Common myeloid progenitor, CD34-positive (primary cell): ENCODE results near the gene RAPGEF2.

Source experiments
- CTCF ChIA-PET: fragments of 350-600 bp; sonication (Branson Sonifier 250); formaldehyde crosslinking; loops from one replicate; lab custom pipeline; 2021; ENCODE audit warnings: antibody characterized with exemption; lab: Charles Lee
- POLR2A ChIA-PET: fragments of 350-600 bp; sonication (Branson Sonifier 250); formaldehyde crosslinking; loops from one replicate; lab custom pipeline; 2021; ENCODE audit warnings: antibody characterized with exemption; lab: Charles Lee
- DNase-seq, 3 donors: peaks; one replicate each; pipeline versions ENCODE4 v3.0.0 to v3.0.0-alpha.2; 2013
- H3K27ac ChIP-seq, 2 experiments: 1 replicate in 1 of 2; 2 replicates in 1 of 2; pipeline ENCODE4 v1.7.0; 2013; ENCODE audit warnings: inconsistent platforms in 2 of 2, low read length in 2 of 2, mild to moderate bottlenecking in 2 of 2, low read depth in 1 of 2, moderate library complexity in 1 of 2; ENCODE audit not compliant: severe bottlenecking in 2 of 2, insufficient read depth in 1 of 2, poor library complexity in 1 of 2
- H3K27me3 ChIP-seq, 5 experiments: replicated peaks in 2 of 5; 1 replicate in 3 of 5; 2 replicates in 2 of 5; pipeline versions ENCODE4 v1.6.1 to v1.7.0; 2013; ENCODE audit warnings: low read length in 4 of 5, mild to moderate bottlenecking in 2 of 5, moderate library complexity in 2 of 5, inconsistent platforms in 1 of 5; ENCODE audit not compliant: insufficient read depth in 5 of 5, control insufficient read depth in 4 of 5
- H3K36me3 ChIP-seq, 4 experiments: 1 replicate in 2 of 4; 2 replicates in 2 of 4; pipeline versions ENCODE4 v1.6.1 to v1.7.0; 2013; ENCODE audit warnings: low read length in 3 of 4, control low read depth in 1 of 4, mild to moderate bottlenecking in 1 of 4; ENCODE audit not compliant: control insufficient read depth in 4 of 4, insufficient read depth in 4 of 4
- H3K4me1 ChIP-seq, 4 experiments: 1 replicate in 3 of 4; 2 replicates in 1 of 4; pipeline versions ENCODE4 v1.6.1 to v1.7.1; 2013; ENCODE audit warnings: low read length in 3 of 4, mild to moderate bottlenecking in 3 of 4, control low read depth in 1 of 4, inconsistent platforms in 1 of 4, moderate library complexity in 1 of 4; ENCODE audit not compliant: control insufficient read depth in 4 of 4, insufficient read depth in 4 of 4; ENCODE audit errors: control extremely low read depth in 1 of 4
- H3K4me3 ChIP-seq, 7 experiments: 1 replicate in 4 of 7; 2 replicates in 3 of 7; pipeline versions ENCODE4 v1.5.1 to v1.7.0; 2013; ENCODE audit warnings: mild to moderate bottlenecking in 7 of 7, low read length in 6 of 7, moderate library complexity in 6 of 7, inconsistent platforms in 2 of 7, low read depth in 2 of 7, control low read depth in 1 of 7; ENCODE audit not compliant: insufficient read depth in 4 of 7, control insufficient read depth in 1 of 7; ENCODE audit errors: extremely low read depth in 1 of 7
- H3K9me3 ChIP-seq, 5 experiments: 1 replicate in 4 of 5; 2 replicates in 1 of 5; pipeline versions ENCODE4 v1.6.1 to v1.7.1; 2013; ENCODE audit warnings: low read length in 4 of 5, mild to moderate bottlenecking in 2 of 5, inconsistent platforms in 1 of 5, low read depth in 1 of 5, moderate library complexity in 1 of 5; ENCODE audit not compliant: control insufficient read depth in 4 of 5, insufficient read depth in 2 of 5; ENCODE audit errors: control extremely low read depth in 1 of 5
- WGBS: methylation state at CpG from one replicate; pipeline ENCODE4 v1.1.5; 2013; ENCODE audit not compliant: insufficient coverage; 5-methylcytosine and 5-hydroxymethylcytosine counted together

The RAPGEF2 gene

DNA sequence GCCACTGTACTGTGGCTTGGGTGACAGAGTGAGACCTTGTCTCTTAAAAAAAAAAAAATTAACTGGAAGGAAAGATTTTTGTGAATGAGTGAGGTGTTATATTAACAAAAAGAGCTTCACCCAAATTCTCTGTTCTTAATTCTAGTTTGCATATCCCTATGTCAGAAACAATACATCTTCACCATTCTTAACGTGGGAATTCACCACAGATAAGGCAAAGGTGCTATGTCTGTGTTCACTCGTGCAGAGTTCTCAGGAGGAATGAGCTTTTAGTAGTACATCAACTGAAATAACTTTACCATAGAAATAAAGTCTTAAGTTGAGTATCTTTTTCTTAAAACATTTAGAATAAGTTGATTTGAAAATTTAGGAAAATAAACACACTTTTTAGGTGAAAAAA is 135.1 kb downstream of the RAPGEF2 start:
- POLR2A ChIA-PET: interaction anchor here (0.6 kb wide), 1 partner anchor 30 kb away, joined by 6 read pairs; no protein-coding TSS in a partner anchor
- CTCF ChIA-PET: interaction anchor here (0.6 to 1.2 kb wide), 5 partner anchors 9 to 521 kb away, joined by 3 to 4 read pairs (median 3); no protein-coding TSS in a partner anchor
- no peak for DNase-seq

DNA sequence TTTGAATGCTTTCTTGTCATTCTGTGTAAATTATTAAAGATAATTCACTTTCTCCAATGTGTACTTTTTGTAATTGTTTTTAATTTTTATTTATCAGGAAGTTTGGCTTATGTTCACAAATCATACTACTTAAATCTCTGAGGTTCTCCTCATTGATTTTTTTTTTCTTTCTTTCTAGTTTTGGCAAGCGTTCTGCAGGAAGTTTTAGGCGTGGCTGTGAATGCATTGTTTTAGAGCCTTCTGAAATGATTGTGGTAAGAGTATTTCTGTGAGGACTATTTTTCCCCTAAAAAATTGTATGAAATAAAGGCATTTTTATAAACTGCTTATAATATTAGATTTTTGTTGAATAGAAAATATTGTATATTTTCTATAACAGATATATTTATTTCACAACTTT is 135.8 kb downstream of the RAPGEF2 start:
- peak in 1 of 3 donors; percentile 26 for DNase-seq
- no peaks in the 10 kb centered on the region for H3K27me3 ChIP-seq
- peaks cover 0 to 5% (median 3%) of the 10 kb centered on the region in 4 experiments for H3K36me3 ChIP-seq
- H3K4me1 ChIP-seq: peaks cover 0 to 5% (median 2%) of the 10 kb centered on the region in 4 experiments
- peaks cover 0 to 5% (median 0%) of the 10 kb centered on the region in 5 experiments for H3K9me3 ChIP-seq
- no CpG with 5 or more reads among the region's 2 CpGs for WGBS
- ChIA-PET POLR2A (no interaction called here), CTCF (interaction anchor here (1.2 kb wide), 1 partner anchor 29 kb away, joined by 3 read pairs; no protein-coding TSS in a partner anchor)
- no peak overlapping the region for H3K27ac ChIP-seq
- H3K4me3 ChIP-seq: no peak overlapping the region

More for the DNA sequence above, 135.1 kb downstream of the RAPGEF2 start:
- Histone ChIP-seq H3K27me3 (no peaks in the 10 kb centered on the region), H3K4me1 (peaks cover 0 to 5% (median 2%) of the 10 kb centered on the region in 4 experiments), H3K27ac (no peak overlapping the region), H3K9me3 (peaks cover 0 to 5% (median 0%) of the 10 kb centered on the region in 5 experiments), H3K4me3 (no peak overlapping the region), H3K36me3 (peaks cover 0 to 4% (median 3%) of the 10 kb centered on the region in 4 experiments)
- WGBS: no CpG with 5 or more reads among the region's 2 CpGs

DNA sequence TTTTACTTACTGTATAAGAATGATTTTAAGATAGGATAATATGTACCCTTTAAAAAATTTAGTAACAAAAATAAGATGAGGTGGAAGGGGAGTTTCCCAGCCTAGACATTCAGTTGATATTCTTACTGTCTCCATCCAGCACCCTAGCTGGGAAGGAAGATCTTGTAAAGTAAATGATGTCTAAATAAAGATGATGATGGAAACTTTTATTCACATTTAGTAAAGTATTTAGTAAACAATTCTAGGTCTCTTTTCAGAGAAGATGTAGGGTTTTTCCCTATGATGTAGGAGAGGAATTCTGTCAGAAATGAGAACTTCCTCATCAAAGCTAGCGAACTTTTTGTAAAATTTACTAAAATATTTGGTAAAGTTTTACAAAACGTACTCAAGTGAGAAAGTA is 136.8 kb downstream of the RAPGEF2 start:
- CTCF ChIA-PET: interaction anchor here (0.8 to 1.2 kb wide), 2 partner anchors 13 to 28 kb away, joined by 3 to 4 read pairs; no protein-coding TSS in a partner anchor
- POLR2A ChIA-PET: no interaction called here
- peaks cover 0 to 11% (median 2%) of the 10 kb centered on the region in 4 experiments for H3K36me3 ChIP-seq

DNA sequence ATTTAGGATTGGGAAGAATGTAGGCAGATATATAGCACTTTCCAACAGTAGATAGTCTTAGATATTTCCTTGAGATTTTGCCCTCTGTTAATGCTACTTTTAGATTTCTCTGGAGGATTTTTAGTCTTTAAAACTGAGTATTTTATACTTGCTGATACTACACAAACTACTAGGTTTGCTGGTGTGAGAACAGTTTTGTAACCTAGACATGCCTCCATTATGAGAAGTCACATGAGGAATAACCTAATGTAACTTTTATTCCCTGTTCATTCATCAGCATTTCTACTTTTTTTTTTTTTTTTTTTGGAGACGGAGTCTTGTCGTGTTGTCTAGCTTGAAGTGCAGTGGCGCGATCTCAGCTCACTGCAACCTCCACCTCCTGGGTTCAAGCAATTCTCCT is 137.2 kb downstream of the RAPGEF2 start:
- H3K4me3 ChIP-seq: no peak overlapping the region
- DNase-seq: no peak
- peaks cover 0 to 5% (median 0%) of the 10 kb centered on the region in 5 experiments for H3K9me3 ChIP-seq
- CTCF ChIA-PET: interaction anchor here (0.8 to 1.2 kb wide), 2 partner anchors 12 to 27 kb away, joined by 3 to 4 read pairs; no protein-coding TSS in a partner anchor
- H3K4me1 ChIP-seq: peaks cover 0 to 5% (median 2%) of the 10 kb centered on the region in 4 experiments
- POLR2A ChIA-PET: no interaction called here
- no peaks in the 10 kb centered on the region for H3K27me3 ChIP-seq
- no peak overlapping the region for H3K27ac ChIP-seq
- H3K36me3 ChIP-seq: peaks cover 0 to 11% (median 3%) of the 10 kb centered on the region in 4 experiments
- 93% methylated on average over 3 of the region's 4 CpGs for WGBS

More for the DNA sequence above, 136.8 kb downstream of the RAPGEF2 start:
- Histone ChIP-seq H3K27ac (no peak overlapping the region), H3K27me3 (no peaks in the 10 kb centered on the region), H3K4me1 (peaks cover 0 to 5% (median 2%) of the 10 kb centered on the region in 4 experiments), H3K9me3 (peaks cover 0 to 5% (median 0%) of the 10 kb centered on the region in 5 experiments), H3K4me3 (no peak overlapping the region)
- 80% methylated on average over 1 of the region's 2 CpGs for WGBS
- DNase-seq: peak in 2 of 3 donors; percentile 12 to 26

DNA sequence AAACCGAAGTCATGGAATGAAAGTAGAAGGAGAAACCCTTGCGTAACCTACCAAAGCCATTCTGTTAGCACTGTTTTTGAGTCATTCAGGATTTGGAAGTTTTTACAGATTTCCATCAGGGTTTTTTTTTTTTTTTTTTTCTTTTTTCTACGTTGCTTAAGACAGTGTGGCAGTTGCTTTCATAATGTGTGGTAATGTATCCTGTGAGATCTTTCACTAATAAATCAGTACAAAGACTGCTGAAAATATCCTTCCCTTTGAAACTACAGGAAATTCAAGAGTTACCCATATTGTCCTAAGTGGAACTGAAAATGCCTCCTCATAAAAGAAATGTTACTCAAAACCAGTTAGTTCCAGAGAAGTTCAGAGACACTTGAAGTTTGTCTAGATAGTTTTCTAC is 137.8 kb downstream of the RAPGEF2 start:
- CTCF ChIA-PET: no interaction called here
- WGBS: 100% methylated on average over 1 of the region's 3 CpGs
- no peak overlapping the region for H3K27ac ChIP-seq

DNA sequence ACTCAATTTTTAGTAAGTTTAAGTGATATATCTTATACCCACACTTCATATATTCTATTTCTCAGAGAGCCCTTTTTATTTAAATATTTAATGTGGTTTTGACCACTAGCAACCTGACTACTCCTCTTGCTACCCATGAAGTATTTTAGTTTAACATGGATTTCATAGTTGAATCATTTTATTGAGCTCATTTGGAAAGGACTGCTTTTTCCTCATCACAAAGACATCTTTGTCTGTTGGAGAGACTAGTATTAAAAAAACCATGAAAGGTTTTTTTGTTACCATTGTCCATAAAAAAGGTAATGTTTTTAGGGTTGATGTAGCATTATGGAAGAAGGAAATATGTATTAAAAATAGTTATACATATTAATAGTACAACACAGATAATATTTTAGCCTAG is 139.5 kb downstream of the RAPGEF2 start:
- Histone ChIP-seq H3K9me3 (no peaks in the 10 kb centered on the region), H3K27me3 (no peaks in the 10 kb centered on the region), H3K27ac (no peak overlapping the region), H3K4me1 (peaks cover 0 to 5% (median 2%) of the 10 kb centered on the region in 4 experiments), H3K36me3 (peaks cover 0 to 13% (median 4%) of the 10 kb centered on the region in 4 experiments), H3K4me3 (no peak overlapping the region)
- ChIA-PET POLR2A (no interaction called here), CTCF (no interaction called here)
- no peak for DNase-seq

More for the DNA sequence above, 137.8 kb downstream of the RAPGEF2 start:
- Histone ChIP-seq H3K4me1 (peaks cover 0 to 5% (median 2%) of the 10 kb centered on the region in 4 experiments), H3K27me3 (no peaks in the 10 kb centered on the region), H3K9me3 (peaks cover 0 to 2% (median 0%) of the 10 kb centered on the region in 5 experiments), H3K36me3 (peaks cover 0 to 11% (median 4%) of the 10 kb centered on the region in 4 experiments), H3K4me3 (no peak overlapping the region)
- DNase-seq: peak in 1 of 3 donors; percentile 10
- POLR2A ChIA-PET: no interaction called here
